Neural progenitor cell (in vitro differentiated cells): ENCODE measurements around the gene DNAJC18. TPM values are rescaled to one million over a fixed set of nuclear protein-coding genes. Genes with fewer than 3 reads are reported as not detected.
"Not testable (repeated sequence)": the region's sequence is repeated elsewhere in the genome, so short reads cannot be mapped to it uniquely, and the experiment has no call there.

Experiments used
- DNase-seq: peaks from one replicate; pipeline ENCODE4 v3.0.0-alpha.2; 2016; ENCODE audit warnings: low spot score
- H2AFZ ChIP-seq: fragments of 200-600 bp; sonication (generic); replicated peaks from 2 replicates; pipeline ENCODE4 v1.6.1; 2016; ENCODE audit warnings: antibody characterized with exemption
- H3F3A ChIP-seq: fragments of 200-600 bp; sonication (generic); 2 replicates; pipeline ENCODE4 v1.6.1; 2016; ENCODE audit warnings: antibody characterized with exemption, low read depth
- H3K27ac ChIP-seq: fragments of 200-600 bp; sonication (generic); 2 replicates; pipeline ENCODE4 v1.5.1; 2016; ENCODE audit warnings: mild to moderate bottlenecking
- H3K27me3 ChIP-seq: fragments of 200-600 bp; sonication (generic); 2 replicates; pipeline ENCODE4 v1.6.1; 2016; ENCODE audit warnings: mild to moderate bottlenecking, moderate library complexity
- H3K36me3 ChIP-seq: fragments of 200-600 bp; sonication (generic); 2 replicates; pipeline ENCODE4 v1.5.1; 2016
- H3K4me1 ChIP-seq: fragments of 200-600 bp; sonication (generic); 2 replicates; pipeline ENCODE4 v1.6.1; 2016; ENCODE audit warnings: mixed run types
- H3K4me2 ChIP-seq: fragments of 200-600 bp; sonication (generic); 2 replicates; pipeline ENCODE4 v1.6.1; 2016
- H3K4me3 ChIP-seq: fragments of 200-600 bp; sonication (generic); 2 replicates; pipeline ENCODE4 v1.5.1; 2016
- H3K79me2 ChIP-seq: fragments of 200-600 bp; sonication (generic); 2 replicates; pipeline ENCODE4 v1.6.1; 2016; ENCODE audit warnings: low read depth
- H3K9ac ChIP-seq: fragments of 200-600 bp; sonication (generic); 2 replicates; pipeline ENCODE4 v1.6.1; 2016
- H3K9me3 ChIP-seq: fragments of 200-600 bp; sonication (generic); 2 replicates; pipeline ENCODE4 v1.5.1; 2016; ENCODE audit warnings: low read depth
- H4K20me1 ChIP-seq: fragments of 200-600 bp; sonication (generic); 2 replicates; pipeline ENCODE4 v1.6.1; 2016; ENCODE audit warnings: low read depth
- H3K27ac Mint-ChIP-seq: 3 replicates; pipeline ENCODE4 v1.8.0; 2021; ENCODE audit warnings: mixed read lengths
- H3K27me3 Mint-ChIP-seq: 2 replicates; pipeline ENCODE4 v1.8.0; 2022; ENCODE audit warnings: low read depth, mild to moderate bottlenecking, inconsistent platforms, moderate library complexity, mixed read lengths; ENCODE audit not compliant: insufficient read depth
- H3K36me3 Mint-ChIP-seq: 3 replicates; pipeline ENCODE4 v1.8.0; 2021; ENCODE audit warnings: mixed read lengths
- H3K4me1 Mint-ChIP-seq: 3 replicates; pipeline ENCODE4 v1.8.0; 2021; ENCODE audit warnings: mixed read lengths
- H3K4me3 Mint-ChIP-seq: 3 replicates; pipeline ENCODE4 v1.8.0; 2021; ENCODE audit warnings: mild to moderate bottlenecking, moderate library complexity, mixed read lengths
- H3K9me3 Mint-ChIP-seq: 3 replicates; pipeline ENCODE4 v1.8.0; 2020; ENCODE audit warnings: mixed read lengths
- CTCF ChIP-seq: fragments of 200-600 bp; sonication (generic); IDR thresholded peaks from 2 replicates; pipeline ENCODE4 v1.5.1; 2017; ENCODE audit warnings: antibody characterized with exemption, mild to moderate bottlenecking
- EZH2 ChIP-seq: fragments of 200-600 bp; sonication (generic); IDR thresholded peaks from 2 replicates; pipeline ENCODE4 v1.6.1; 2017; ENCODE audit warnings: antibody characterized with exemption, mild to moderate bottlenecking, moderate library complexity
- EZH2phosphoT487 ChIP-seq: fragments of 200-600 bp; sonication (generic); IDR thresholded peaks from 2 replicates; pipeline ENCODE4 v1.6.1; 2017; ENCODE audit warnings: antibody characterized with exemption
- total RNA-seq: library from RNA; depleted of rRNA; stranded (reverse); fragments of >200 nt; gene quantifications from 2 replicates; pipeline ENCODE4 v1.2.3, GENCODE V29; 2015; ENCODE audit warnings: low replicate concordance

Gene DNAJC18
- total RNA-seq, 1 donor from 2014 or later = 21.7 TPM

GRCh38 chr5:139413153-139413552 lies 26.2 kb downstream of the DNAJC18 start:
- no peak overlapping the region for H3K27ac ChIP-seq
- Mint-ChIP-seq H3K27ac (no peak overlapping the region), H3K9me3 (no peaks in the 10 kb centered on the region), H3K36me3 (peaks cover 7% of the 10 kb centered on the region), H3K4me3 (no peak overlapping the region), H3K27me3 (no peaks in the 10 kb centered on the region), H3K4me1 (no peaks in the 10 kb centered on the region)
- no peak overlapping the region for H2AFZ ChIP-seq
- H3K79me2 ChIP-seq = no peaks in the 10 kb centered on the region
- H3K9ac ChIP-seq = no peak overlapping the region
- H3K36me3 ChIP-seq = no peaks in the 10 kb centered on the region
- H3K4me3 ChIP-seq = no peak overlapping the region
- no peaks in the 10 kb centered on the region for H4K20me1 ChIP-seq
- TF ChIP-seq EZH2 = no peak
- no peak for TF ChIP-seq CTCF
- TF ChIP-seq EZH2phosphoT487 = no peak
- H3F3A ChIP-seq = peaks cover 11% of the 10 kb centered on the region
- H3K4me1 ChIP-seq = peaks cover under 1% of the 10 kb centered on the region
- H3K4me2 ChIP-seq = no peak overlapping the region
- no peak for DNase-seq
- H3K9me3 ChIP-seq = no peaks in the 10 kb centered on the region
- no peaks in the 10 kb centered on the region for H3K27me3 ChIP-seq

GRCh38 chr5:139410993-139411828 lies 28.1 kb downstream of the DNAJC18 start:
- H3K27ac Mint-ChIP-seq = no peak overlapping the region
- peak overlapping the region; percentile 32 for H3K9ac ChIP-seq
- H3K4me3 ChIP-seq = no peak overlapping the region
- TF ChIP-seq EZH2 = no peak
- TF ChIP-seq EZH2phosphoT487 = no peak
- TF ChIP-seq CTCF = no peak
- H2AFZ ChIP-seq = no peak overlapping the region
- no peak overlapping the region for H3K4me2 ChIP-seq
- no peaks in the 10 kb centered on the region for H3K4me1 ChIP-seq
- H3K36me3 Mint-ChIP-seq = peaks cover 7% of the 10 kb centered on the region
- no peaks in the 10 kb centered on the region for H4K20me1 ChIP-seq
- H3K4me1 Mint-ChIP-seq = no peaks in the 10 kb centered on the region
- H3K9me3 ChIP-seq = no peaks in the 10 kb centered on the region
- no peak for DNase-seq
- no peaks in the 10 kb centered on the region for H3K9me3 Mint-ChIP-seq
- no peaks in the 10 kb centered on the region for H3K27me3 Mint-ChIP-seq
- H3K27ac ChIP-seq = no peak overlapping the region
- no peak overlapping the region for H3K4me3 Mint-ChIP-seq
- H3K27me3 ChIP-seq = no peaks in the 10 kb centered on the region
- no peaks in the 10 kb centered on the region for H3K36me3 ChIP-seq
- H3K79me2 ChIP-seq = no peaks in the 10 kb centered on the region
- H3F3A ChIP-seq = peaks cover 7% of the 10 kb centered on the region

- Histone ChIP-seq H3K27me3 (no peaks in the 10 kb centered on the region), H4K20me1 (no peaks in the 10 kb centered on the region), H3K79me2 (no peaks in the 10 kb centered on the region), H3K9me3 (no peaks in the 10 kb centered on the region), H3K27ac (no peak overlapping the region), H3K4me2 (no peak overlapping the region), H3K36me3 (no peaks in the 10 kb centered on the region), H3K9ac (peak overlapping the region; percentile 32), H3K4me1 (no peaks in the 10 kb centered on the region), H3F3A (peaks cover 7% of the 10 kb centered on the region), H3K4me3 (no peak overlapping the region), H2AFZ (no peak overlapping the region)
- no peak overlapping the region for H3K27ac Mint-ChIP-seq
- TF ChIP-seq EZH2 (no peak), CTCF (no peak), EZH2phosphoT487 (no peak)
- H3K4me1 Mint-ChIP-seq = peaks cover 3% of the 10 kb centered on the region
- H3K36me3 Mint-ChIP-seq = peaks cover 7% of the 10 kb centered on the region
- no peaks in the 10 kb centered on the region for H3K9me3 Mint-ChIP-seq
- no peaks in the 10 kb centered on the region for H3K27me3 Mint-ChIP-seq
- no peak overlapping the region for H3K4me3 Mint-ChIP-seq
- DNase-seq = no peak
Observed at GRCh38 chr5:139410121-139410992, 29.0 kb downstream of the DNAJC18 start.

GRCh38 chr5:139409116-139409515 lies 30.2 kb downstream of the DNAJC18 start:
- H3K36me3 ChIP-seq, H2AFZ ChIP-seq, H3K4me1 ChIP-seq, H3K36me3 Mint-ChIP-seq, H3K27me3 Mint-ChIP-seq, H3K4me2 ChIP-seq, DNase-seq, H3K4me3 Mint-ChIP-seq, H4K20me1 ChIP-seq, H3K9me3 Mint-ChIP-seq, H3K4me3 ChIP-seq, H3K79me2 ChIP-seq, H3K27me3 ChIP-seq, H3K27ac Mint-ChIP-seq, H3K9me3 ChIP-seq, H3K27ac ChIP-seq, H3K9ac ChIP-seq: not testable (repeated sequence)
- peaks cover 12% of the 10 kb centered on the region for H3K4me1 Mint-ChIP-seq
- peaks cover 14% of the 10 kb centered on the region for H3F3A ChIP-seq
